A673 (cell line): ENCODE measurements around the gene SYTL5. TPM values are rescaled to one million over a fixed set of nuclear protein-coding genes. Genes with fewer than 3 reads are reported as not detected.

Experiments used
- BruUV-seq: library from RNA; stranded (reverse); fragments of 400-500 nt; replicated peaks from 2 replicates; lab custom pipeline; 2021; lab: Mats Ljungman, UMichigan
- CTCF ChIA-PET: fragments of 300-600 bp; sonication (Branson Sonifier 250); formaldehyde crosslinking; loops from one replicate; lab custom pipeline; 2022; ENCODE audit warnings: antibody characterized with exemption; lab: Charles Lee
- POLR2A ChIA-PET: fragments of 300-600 bp; sonication (Branson Sonifier 250); formaldehyde crosslinking; loops from one replicate; lab custom pipeline; 2022; ENCODE audit warnings: antibody characterized with exemption; ENCODE audit not compliant: low non-redundant PET; lab: Charles Lee
- DNase-seq: peaks from one replicate; pipeline ENCODE4 v3.0.0-alpha.2; 2015; ENCODE audit warnings: low spot score
- H3K27ac ChIP-seq: fragments of 200-600 bp; sonication (generic); 2 replicates; pipeline ENCODE4 v1.5.1; 2016; ENCODE audit warnings: mixed run types, low read depth, mild to moderate bottlenecking, mixed read lengths, antibody characterized with exemption, low read length; ENCODE audit not compliant: poor library complexity, severe bottlenecking
- H3K27me3 ChIP-seq: fragments of 200-600 bp; sonication (generic); replicated peaks from 2 replicates; pipeline ENCODE4 v1.6.1; 2017; ENCODE audit warnings: mixed run types, low read depth, mild to moderate bottlenecking, mixed read lengths, antibody characterized with exemption, low read length; ENCODE audit not compliant: insufficient read depth, poor library complexity
- H3K36me3 ChIP-seq: fragments of 200-600 bp; sonication (generic); 2 replicates; pipeline ENCODE4 v1.6.1; 2016; ENCODE audit warnings: mixed run types, mild to moderate bottlenecking, mixed read lengths, antibody characterized with exemption, low read length; ENCODE audit not compliant: insufficient read depth, poor library complexity, severe bottlenecking
- H3K4me1 ChIP-seq: fragments of 200-600 bp; sonication (generic); 2 replicates; pipeline ENCODE4 v1.6.1; 2017; ENCODE audit warnings: mixed run types, mild to moderate bottlenecking, mixed read lengths, antibody characterized with exemption, low read length; ENCODE audit not compliant: insufficient read depth, poor library complexity, severe bottlenecking
- H3K4me3 ChIP-seq: fragments of 200-600 bp; sonication (generic); 2 replicates; pipeline ENCODE4 v1.5.1; 2016; ENCODE audit warnings: low read depth, mixed run types, mild to moderate bottlenecking, mixed read lengths, low read length; ENCODE audit not compliant: poor library complexity, severe bottlenecking
- H3K9me3 ChIP-seq: fragments of 200-600 bp; sonication (generic); 2 replicates; pipeline ENCODE4 v1.6.1; 2016; ENCODE audit warnings: mixed run types, low read depth, mild to moderate bottlenecking, mixed read lengths, antibody characterized with exemption, low read length; ENCODE audit not compliant: poor library complexity, severe bottlenecking
- CTCF ChIP-seq: fragments of 300-800, 200-600 bp; sonication (generic); conservative IDR thresholded peaks from 2 replicates; pipeline ENCODE4 v1.5.1; 2017; ENCODE audit warnings: low read depth, mild to moderate bottlenecking, antibody characterized with exemption, low read length, moderate library complexity, mixed read lengths
- EZH2 ChIP-seq: fragments of 200-600 bp; sonication (generic); IDR thresholded peaks from 2 replicates; pipeline ENCODE4 v1.6.1; 2017; ENCODE audit warnings: borderline replicate concordance, low read depth, mild to moderate bottlenecking, mixed read lengths, antibody characterized with exemption, low read length; ENCODE audit not compliant: poor library complexity, severe bottlenecking
- intact Hi-C: fragments of 100-400 bp; cut with micrococcal nuclease; formaldehyde crosslinking; loops from one replicate; pipeline ENCODE4 v1.10.0; 2022; ENCODE audit not compliant: unreplicated experiment
- total RNA-seq: library from RNA; stranded (reverse); gene quantifications from 2 replicates; pipeline ENCODE4 v1.2.3, GENCODE V29; 2021

Gene SYTL5
- total RNA-seq, 1 experiment from 2014 or later: 17.9 TPM

- no peak overlapping the region for H3K4me3 ChIP-seq
- CTCF ChIA-PET: no interaction called here
- intact Hi-C loops: no loop called here
- POLR2A ChIA-PET: no interaction called here
- TF ChIP-seq EZH2 (no peak), CTCF (no peak)
- BruUV-seq: no TSS peak
- H3K4me1 ChIP-seq: no peaks in the 10 kb centered on the region
- H3K27me3 ChIP-seq: no peaks in the 10 kb centered on the region
- no peak overlapping the region for H3K27ac ChIP-seq
- no peaks in the 10 kb centered on the region for H3K36me3 ChIP-seq
- peak; percentile 26 for DNase-seq
- H3K9me3 ChIP-seq: no peaks in the 10 kb centered on the region
Measured at GRCh38 chrX:38080808-38081207, 74.5 kb downstream of the SYTL5 start.

- ChIA-PET CTCF (no interaction called here), POLR2A (no interaction called here)
- no peak for DNase-seq
- Histone ChIP-seq H3K9me3 (no peaks in the 10 kb centered on the region), H3K4me3 (no peak overlapping the region), H3K27ac (no peak overlapping the region), H3K4me1 (no peaks in the 10 kb centered on the region), H3K36me3 (no peaks in the 10 kb centered on the region), H3K27me3 (no peaks in the 10 kb centered on the region)
- BruUV-seq: no TSS peak
- TF ChIP-seq EZH2 (no peak), CTCF (no peak)
- intact Hi-C loops: no loop called here
Measured at GRCh38 chrX:38081909-38082308, 75.6 kb downstream of the SYTL5 start.

- no peaks in the 10 kb centered on the region for H3K9me3 ChIP-seq
- no TSS peak for BruUV-seq
- intact Hi-C loops: no loop called here
Measured at GRCh38 chrX:38082309-38082708, 76.0 kb downstream of the SYTL5 start.

More at GRCh38 chrX:38082309-38082708, 76.0 kb downstream of the SYTL5 start:
- ChIA-PET CTCF (no interaction called here), POLR2A (no interaction called here)
- no peak for DNase-seq
- Histone ChIP-seq H3K4me3 (no peak overlapping the region), H3K4me1 (no peaks in the 10 kb centered on the region), H3K27me3 (no peaks in the 10 kb centered on the region), H3K36me3 (no peaks in the 10 kb centered on the region), H3K27ac (no peak overlapping the region)
- TF ChIP-seq CTCF (no peak), EZH2 (no peak)
